HG03558 (cell line): ENCODE data around the gene COL6A3.
"Not testable (repeated sequence)": the region's sequence is repeated elsewhere in the genome, so short reads cannot be mapped to it uniquely, and the experiment has no call there.

Source experiments
- ATAC-seq: cut with Tn5 transposase; IDR thresholded peaks from one replicate; pipeline ENCODE4 v1.9.1; 2021; ENCODE audit warnings: moderate number of reproducible peaks; ENCODE audit not compliant: unreplicated experiment; ENCODE audit errors: extremely low read depth

COL6A3 gene

GRCh38 chr2:237422309-237422708 is 8.3 kb upstream of the COL6A3 start:
- ATAC-seq: no peak

DNA sequence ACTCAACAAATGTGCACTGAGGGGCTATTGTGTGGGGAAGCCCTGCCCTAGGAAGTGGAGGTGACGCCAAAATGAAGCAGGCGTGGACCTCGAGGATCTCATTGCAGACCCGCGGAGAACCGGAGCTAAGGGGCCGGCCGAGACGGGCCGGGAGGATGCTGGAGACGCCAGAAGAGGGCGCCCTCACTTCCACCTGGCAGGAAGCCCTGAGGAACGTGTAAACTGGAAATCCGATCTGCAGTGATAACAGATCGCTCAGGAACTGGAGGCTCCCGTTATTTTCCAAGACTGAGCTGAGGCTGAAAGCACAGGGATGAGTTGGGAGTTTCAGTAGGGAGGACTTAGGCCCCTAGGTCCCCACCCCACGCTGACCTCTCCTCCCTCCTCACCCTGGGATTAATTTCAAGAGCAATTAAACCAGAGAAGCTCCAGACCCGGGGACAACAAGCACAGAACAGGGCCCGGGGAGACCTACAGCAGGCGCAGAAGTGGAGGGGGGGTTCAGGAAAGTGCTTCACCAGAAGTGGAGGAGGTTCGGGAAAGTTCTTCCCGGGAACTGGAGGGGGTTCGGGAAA is 7.7 kb upstream of the COL6A3 start:
- ATAC-seq: no peak

- no peak for ATAC-seq
Measured at GRCh38 chr2:237418300-237418699, 4.3 kb upstream of the COL6A3 start.

DNA sequence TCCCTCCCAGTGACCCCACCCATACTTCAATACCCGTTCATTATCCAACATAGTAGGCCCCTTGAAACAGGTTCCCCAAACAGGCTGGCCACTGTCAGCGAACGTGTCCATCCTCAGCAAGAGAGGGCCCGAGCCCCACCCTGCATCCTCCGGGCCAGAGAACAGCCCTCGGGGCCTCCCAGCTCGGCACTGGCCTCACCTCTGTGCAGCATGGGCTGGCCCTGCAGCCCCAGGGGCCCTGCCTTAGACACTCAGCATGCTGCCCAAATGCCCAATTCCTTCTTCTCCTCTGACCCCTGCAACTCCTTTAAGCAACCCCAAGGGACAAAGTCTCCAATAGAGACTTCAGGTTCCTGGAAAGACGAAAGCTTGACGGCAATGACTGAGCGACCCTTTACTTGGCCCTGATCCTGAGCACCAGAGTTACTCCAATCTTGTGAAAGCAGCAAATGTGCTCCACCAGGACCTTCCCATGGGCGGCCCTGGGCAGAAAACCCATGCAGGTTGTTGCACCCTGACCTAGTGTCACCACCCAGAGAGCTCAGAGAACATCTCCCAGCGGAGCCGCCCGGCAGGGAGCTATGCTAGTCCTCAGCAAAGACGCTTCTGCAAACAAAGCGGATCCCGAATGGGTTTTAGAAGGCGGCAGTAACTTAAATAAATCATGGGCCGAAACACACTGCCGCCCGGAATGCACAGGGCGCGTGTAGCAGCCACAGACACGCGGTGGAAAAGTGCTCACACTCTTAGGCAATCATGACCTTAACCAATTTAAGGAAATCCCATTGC is 782 bp downstream of the COL6A3 start:
- ATAC-seq: no peak

GRCh38 chr2:237412646-237412987 is 1.3 kb downstream of the COL6A3 start:
- ATAC-seq: no peak

GRCh38 chr2:237411683-237412423 is 2.1 kb downstream of the COL6A3 start:
- ATAC-seq: no peak

GRCh38 chr2:237411092-237411601 is 2.8 kb downstream of the COL6A3 start:
- ATAC-seq: no peak

- not testable (repeated sequence) for ATAC-seq
Measured at GRCh38 chr2:237409263-237409662, 4.7 kb downstream of the COL6A3 start.

DNA sequence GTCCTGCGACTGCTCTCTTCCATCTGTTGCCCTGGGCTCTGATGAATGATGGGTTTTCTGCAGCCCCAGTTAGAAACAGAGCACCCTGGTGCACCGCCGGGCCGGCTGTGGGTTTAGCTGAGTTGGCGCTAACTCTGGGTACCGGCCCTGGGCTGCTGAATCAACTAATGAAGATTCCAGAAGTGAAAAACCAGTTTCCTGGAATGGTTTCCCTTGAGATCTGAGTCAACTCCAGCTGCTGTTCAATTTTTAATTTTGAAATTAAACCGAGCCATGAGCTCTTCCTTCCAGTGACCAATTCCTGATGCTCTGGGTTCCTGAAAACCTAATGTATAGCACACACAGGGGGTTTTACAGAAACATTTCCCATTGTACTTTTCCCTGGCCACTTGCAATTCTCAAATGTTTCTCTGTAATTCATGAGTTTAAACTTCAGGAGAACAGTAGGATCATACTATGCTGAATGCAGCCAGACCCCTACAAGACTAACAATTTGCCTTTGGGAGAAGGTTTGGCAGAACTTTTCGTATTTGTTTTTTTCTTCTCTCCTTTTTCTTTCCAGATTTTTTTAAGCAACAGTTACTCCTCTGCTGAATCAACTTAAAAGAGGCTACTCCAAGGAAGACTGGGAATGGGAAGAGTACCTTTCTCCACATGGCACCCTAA is 5.5 kb downstream of the COL6A3 start:
- ATAC-seq: no peak

- ATAC-seq: no peak
Measured at GRCh38 chr2:237407700-237408099, 6.3 kb downstream of the COL6A3 start.

DNA sequence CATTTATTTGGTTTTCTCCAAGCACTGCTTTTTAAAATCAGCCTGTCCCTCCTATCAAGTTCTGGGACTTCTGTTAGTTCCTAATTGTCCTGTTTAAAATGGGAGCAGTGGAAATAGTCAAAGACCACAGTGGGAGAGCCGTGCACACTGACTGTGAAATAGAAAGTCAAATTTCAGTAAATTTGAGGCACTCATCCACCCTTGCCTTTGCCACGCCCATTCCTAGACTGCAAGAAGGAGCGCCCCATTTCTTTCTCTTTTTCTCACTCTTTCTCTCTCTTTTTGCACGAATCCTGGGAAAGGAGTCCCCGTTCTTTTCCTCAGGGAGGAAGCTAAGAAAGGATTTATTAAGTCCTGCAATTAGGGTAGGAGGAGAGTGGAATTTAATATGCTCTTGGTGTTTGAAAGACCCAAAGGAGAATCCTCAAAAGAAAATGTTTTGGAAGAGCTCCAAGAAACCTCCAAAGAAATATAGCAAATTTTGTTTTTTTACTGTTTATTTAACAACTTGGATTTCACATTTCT is 7.5 kb downstream of the COL6A3 start:
- ATAC-seq: no peak

GRCh38 chr2:237405605-237406004 is 8.4 kb downstream of the COL6A3 start:
- no peak for ATAC-seq

DNA sequence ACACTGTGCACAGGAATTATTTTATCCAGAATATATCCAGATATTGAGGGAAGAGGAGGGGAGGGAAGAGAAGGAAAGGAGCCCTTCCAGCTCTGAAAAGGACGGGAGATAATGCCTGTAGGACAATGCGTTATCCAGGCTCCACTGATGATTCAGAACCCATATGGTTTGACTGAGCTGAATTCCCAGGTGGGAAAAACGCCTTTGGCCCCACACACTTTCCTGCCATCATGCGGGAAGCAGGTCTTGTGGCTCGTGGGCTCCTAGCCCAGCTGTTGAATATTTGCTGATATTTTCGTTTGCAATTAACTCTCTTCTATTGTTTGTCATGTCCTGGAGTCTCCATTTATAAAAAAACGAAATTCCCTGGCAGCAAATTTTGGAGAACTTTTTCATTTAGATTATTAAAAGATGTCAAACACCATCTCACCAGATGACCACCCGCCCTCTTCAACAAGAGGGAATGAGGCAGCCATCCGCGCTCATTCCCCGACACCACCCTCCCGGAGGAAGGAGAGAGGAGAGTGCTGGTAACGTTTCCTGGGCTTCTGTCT is 8.9 kb downstream of the COL6A3 start:
- ATAC-seq: no peak

- no peak for ATAC-seq
Measured at GRCh38 chr2:237404413-237404812, 9.6 kb downstream of the COL6A3 start.

DNA sequence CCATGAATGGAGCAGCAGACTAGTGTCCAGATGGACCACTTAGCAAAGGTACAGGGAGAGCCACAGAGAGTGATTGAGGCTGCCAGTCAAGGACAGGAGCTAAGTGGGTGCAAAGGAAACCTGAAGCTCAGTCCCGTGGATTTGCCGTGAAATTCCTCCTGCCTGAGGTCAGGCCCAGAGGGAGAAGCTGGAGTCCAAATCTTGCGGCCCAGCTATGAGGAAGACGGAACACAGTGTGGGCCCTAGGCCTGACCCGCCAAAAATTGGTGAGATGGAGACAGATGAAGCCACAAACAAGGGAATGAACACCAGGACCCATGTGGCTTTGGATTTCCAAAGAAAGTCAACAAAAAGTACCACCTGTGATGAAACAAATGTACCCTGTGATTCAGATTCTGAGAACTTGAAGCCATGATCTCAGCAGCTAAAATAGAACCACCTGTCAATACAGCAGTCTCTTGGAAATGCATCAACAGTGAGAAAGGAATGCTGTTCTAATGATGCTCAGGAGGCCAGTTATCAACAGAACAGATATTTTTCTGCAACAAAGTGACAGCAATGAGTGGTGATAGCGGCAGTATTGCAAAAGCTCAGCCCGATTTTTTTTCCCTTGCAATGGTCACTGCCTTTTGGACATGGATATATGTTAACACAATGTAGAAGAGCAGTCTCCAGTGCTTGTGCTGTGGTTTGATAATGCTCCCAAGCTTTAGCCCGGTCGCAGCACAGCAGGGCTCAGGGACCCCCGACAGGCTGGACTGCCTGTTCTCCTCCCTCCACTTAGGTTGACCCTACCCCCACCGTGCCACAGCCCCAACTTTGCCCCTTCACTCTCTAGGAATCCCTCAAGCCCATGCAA is 10.7 kb downstream of the COL6A3 start:
- no peak for ATAC-seq

DNA sequence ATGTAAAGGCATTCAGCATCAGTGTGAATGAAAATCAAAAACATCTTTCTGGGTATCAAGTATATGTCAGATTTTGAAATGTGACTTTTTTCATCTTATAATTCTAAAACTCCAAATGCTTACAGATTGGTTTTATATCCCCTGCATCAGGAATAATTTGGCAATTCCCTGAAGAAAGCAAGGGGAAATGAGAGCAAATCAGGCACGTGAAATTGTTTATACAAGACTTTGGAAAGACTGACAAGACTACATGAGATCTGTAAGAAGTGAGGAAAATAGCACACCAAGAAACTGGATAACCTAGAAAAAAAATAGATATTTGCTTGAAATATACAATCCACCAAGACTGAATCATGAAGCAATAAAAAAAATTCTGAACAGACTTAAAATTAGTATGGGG is 13.8 kb downstream of the COL6A3 start:
- ATAC-seq: no peak

GRCh38 chr2:237397072-237397471 is 16.9 kb downstream of the COL6A3 start:
- ATAC-seq: no peak

DNA sequence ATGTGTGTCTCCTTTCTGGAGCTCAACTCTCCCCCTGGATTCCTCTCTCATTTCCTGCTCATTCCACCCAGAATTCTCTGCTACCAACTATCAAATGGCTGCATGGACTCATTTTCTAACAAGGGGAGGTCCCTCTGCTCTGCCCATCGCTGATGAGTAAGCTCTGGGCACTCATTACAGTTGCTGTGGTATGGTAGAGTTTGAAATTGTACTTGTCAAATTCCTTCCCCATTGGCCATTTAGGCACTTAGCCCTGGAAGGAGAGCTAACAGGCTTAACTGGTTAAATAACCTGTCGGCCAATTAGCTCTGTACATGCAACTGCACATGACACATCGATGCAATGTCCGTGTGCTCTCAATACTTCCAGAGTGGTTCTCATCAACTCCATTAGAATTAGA is 20.4 kb downstream of the COL6A3 start:
- no peak for ATAC-seq

GRCh38 chr2:237392186-237392585 is 21.8 kb downstream of the COL6A3 start:
- no peak for ATAC-seq
